Panc1 (cell line): ENCODE data around the gene ARMS2. TPM values are rescaled to one million over a fixed set of nuclear protein-coding genes. Genes with fewer than 3 reads are reported as not detected.

Experiments
- ATAC-seq: fragments of 200-7000 bp; cut with Tn5 transposase; 2 replicates; pipeline ENCODE4 v1.9.1; 2020; ENCODE audit warnings: mild to moderate bottlenecking, moderate library complexity
- BruUV-seq: library from RNA; stranded (reverse); fragments of 400-500 nt; replicated peaks from 2 replicates; lab custom pipeline; 2021; lab: Mats Ljungman, UMichigan
- CTCF ChIA-PET: fragments of 300-600 bp; sonication (Branson Sonifier 250); formaldehyde crosslinking; loops from one replicate; lab custom pipeline; 2022; ENCODE audit warnings: antibody characterized with exemption; lab: Charles Lee
- POLR2A ChIA-PET: fragments of 300-600 bp; sonication (Branson Sonifier 250); formaldehyde crosslinking; loops from one replicate; lab custom pipeline; 2022; ENCODE audit warnings: antibody characterized with exemption; lab: Charles Lee
- DNase-seq: peaks from one replicate; pipeline ENCODE4 v3.0.0-alpha.2; 2010; ENCODE audit warnings: low read depth, low spot score
- H3K27ac ChIP-seq: 2 replicates; pipeline ENCODE4 v1.5.1; 2011; ENCODE audit warnings: mild to moderate bottlenecking, low read length, inconsistent platforms
- H3K27me3 ChIP-seq: fragments of 200-500 bp; sonication (Bioruptor generic); 2 replicates; pipeline ENCODE4 v1.6.0; 2014; ENCODE audit warnings: low read length, inconsistent platforms; ENCODE audit not compliant: control insufficient read depth, insufficient read depth
- H3K36me3 ChIP-seq: fragments of 200-500 bp; sonication (Bioruptor generic); 2 replicates; pipeline ENCODE4 v1.5.1; 2014; ENCODE audit warnings: inconsistent platforms, mild to moderate bottlenecking, low read length, moderate library complexity; ENCODE audit not compliant: control insufficient read depth, insufficient read depth
- H3K4me1 ChIP-seq: 2 replicates; pipeline ENCODE4 v1.5.1; 2011; ENCODE audit warnings: inconsistent platforms, mild to moderate bottlenecking, low read length, moderate library complexity; ENCODE audit not compliant: control insufficient read depth, insufficient read depth
- H3K4me3 ChIP-seq, 2 experiments: 2 replicates each; pipeline ENCODE4 v1.5.1; 2011 to 2012; ENCODE audit warnings: low read depth in 2 of 2, low read length in 2 of 2, mild to moderate bottlenecking in 2 of 2, inconsistent platforms in 1 of 2, moderate library complexity in 1 of 2
- H3K9me3 ChIP-seq: fragments of 200-500 bp; sonication (Bioruptor generic); 2 replicates; pipeline ENCODE4 v1.5.1; 2014; ENCODE audit warnings: low read depth, mild to moderate bottlenecking, inconsistent platforms, low read length, moderate library complexity; ENCODE audit not compliant: control insufficient read depth, insufficient read depth
- in situ Hi-C: cut with HindIII; loops from 2 replicates; pipeline ENCODE4 v1.10.0; 2016; ENCODE audit warnings: low sequenced_read_pairs, low pct_unique_long_range_greater_than_20kb
- intact Hi-C: fragments of 100-400 bp; cut with micrococcal nuclease; formaldehyde crosslinking; loops from one replicate; pipeline ENCODE4 v1.10.0; 2022; ENCODE audit not compliant: unreplicated experiment
- total RNA-seq: library from RNA; stranded (reverse); gene quantifications from one replicate; pipeline ENCODE4 v1.2.1, GENCODE V29; 2021; ENCODE audit not compliant: unreplicated experiment
- TF ChIP-seq, protein P1 (sequence below), 2 experiments: IDR thresholded peaks; 2 replicates each; pipeline ENCODE4 v1.6.1; 2011 to 2012; ENCODE audit warnings: low read depth in 2 of 2, control low read depth in 1 of 2, low read length in 1 of 2, mild to moderate bottlenecking in 1 of 2, moderate library complexity in 1 of 2; ENCODE audit not compliant: insufficient read depth in 1 of 2
- TF ChIP-seq, protein P2 (sequence below): fragments of 450-650 bp; IDR thresholded peaks from 2 replicates; pipeline ENCODE4 v1.5.1; 2017; ENCODE audit warnings: mild to moderate bottlenecking

The ARMS2 gene
- total RNA-seq, 1 experiment from 2014 or later, result not detected

DNA sequence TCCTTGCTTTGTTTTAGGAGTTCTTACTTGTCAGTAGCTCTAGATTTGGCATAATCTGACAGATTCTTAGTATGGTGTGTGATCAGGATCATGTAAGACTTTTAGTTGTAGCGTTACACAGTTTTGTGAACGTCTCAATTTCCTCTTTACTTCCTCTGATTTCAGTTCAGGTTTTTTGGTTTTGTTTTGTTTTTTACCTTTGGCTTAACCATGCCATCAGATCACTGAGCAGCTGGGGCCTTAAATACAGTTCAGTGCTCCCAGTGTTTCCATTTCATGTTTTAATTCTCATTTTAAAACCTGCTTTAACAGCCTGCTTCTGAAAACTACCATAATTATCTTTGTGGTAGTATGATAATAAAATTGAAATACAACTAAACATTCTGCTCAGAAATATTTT, 27.2 kb upstream of the ARMS2 start:
- intact Hi-C loops (no loop called here), in situ Hi-C loops (no loop called here)
- Histone ChIP-seq H3K27me3 (no peaks in the 10 kb centered on the region), H3K4me1 (no peaks in the 10 kb centered on the region), H3K4me3 (no peak overlapping the region), H3K36me3 (peaks cover 51% of the 10 kb centered on the region), H3K9me3 (no peaks in the 10 kb centered on the region), H3K27ac (no peak overlapping the region)
- BruUV-seq, result no TSS peak
- ChIA-PET POLR2A (no interaction called here), CTCF (no interaction called here)
- TF ChIP-seq, protein P1, sequence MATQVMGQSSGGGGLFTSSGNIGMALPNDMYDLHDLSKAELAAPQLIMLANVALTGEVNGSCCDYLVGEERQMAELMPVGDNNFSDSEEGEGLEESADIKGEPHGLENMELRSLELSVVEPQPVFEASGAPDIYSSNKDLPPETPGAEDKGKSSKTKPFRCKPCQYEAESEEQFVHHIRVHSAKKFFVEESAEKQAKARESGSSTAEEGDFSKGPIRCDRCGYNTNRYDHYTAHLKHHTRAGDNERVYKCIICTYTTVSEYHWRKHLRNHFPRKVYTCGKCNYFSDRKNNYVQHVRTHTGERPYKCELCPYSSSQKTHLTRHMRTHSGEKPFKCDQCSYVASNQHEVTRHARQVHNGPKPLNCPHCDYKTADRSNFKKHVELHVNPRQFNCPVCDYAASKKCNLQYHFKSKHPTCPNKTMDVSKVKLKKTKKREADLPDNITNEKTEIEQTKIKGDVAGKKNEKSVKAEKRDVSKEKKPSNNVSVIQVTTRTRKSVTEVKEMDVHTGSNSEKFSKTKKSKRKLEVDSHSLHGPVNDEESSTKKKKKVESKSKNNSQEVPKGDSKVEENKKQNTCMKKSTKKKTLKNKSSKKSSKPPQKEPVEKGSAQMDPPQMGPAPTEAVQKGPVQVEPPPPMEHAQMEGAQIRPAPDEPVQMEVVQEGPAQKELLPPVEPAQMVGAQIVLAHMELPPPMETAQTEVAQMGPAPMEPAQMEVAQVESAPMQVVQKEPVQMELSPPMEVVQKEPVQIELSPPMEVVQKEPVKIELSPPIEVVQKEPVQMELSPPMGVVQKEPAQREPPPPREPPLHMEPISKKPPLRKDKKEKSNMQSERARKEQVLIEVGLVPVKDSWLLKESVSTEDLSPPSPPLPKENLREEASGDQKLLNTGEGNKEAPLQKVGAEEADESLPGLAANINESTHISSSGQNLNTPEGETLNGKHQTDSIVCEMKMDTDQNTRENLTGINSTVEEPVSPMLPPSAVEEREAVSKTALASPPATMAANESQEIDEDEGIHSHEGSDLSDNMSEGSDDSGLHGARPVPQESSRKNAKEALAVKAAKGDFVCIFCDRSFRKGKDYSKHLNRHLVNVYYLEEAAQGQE (IDR thresholded peaks at IDR 0.05; ENCODE audit: insufficient read depth in 1 of 2, low read depth in 2 of 2, low read length in 1 of 2), result no peak
- TF ChIP-seq, protein P2, sequence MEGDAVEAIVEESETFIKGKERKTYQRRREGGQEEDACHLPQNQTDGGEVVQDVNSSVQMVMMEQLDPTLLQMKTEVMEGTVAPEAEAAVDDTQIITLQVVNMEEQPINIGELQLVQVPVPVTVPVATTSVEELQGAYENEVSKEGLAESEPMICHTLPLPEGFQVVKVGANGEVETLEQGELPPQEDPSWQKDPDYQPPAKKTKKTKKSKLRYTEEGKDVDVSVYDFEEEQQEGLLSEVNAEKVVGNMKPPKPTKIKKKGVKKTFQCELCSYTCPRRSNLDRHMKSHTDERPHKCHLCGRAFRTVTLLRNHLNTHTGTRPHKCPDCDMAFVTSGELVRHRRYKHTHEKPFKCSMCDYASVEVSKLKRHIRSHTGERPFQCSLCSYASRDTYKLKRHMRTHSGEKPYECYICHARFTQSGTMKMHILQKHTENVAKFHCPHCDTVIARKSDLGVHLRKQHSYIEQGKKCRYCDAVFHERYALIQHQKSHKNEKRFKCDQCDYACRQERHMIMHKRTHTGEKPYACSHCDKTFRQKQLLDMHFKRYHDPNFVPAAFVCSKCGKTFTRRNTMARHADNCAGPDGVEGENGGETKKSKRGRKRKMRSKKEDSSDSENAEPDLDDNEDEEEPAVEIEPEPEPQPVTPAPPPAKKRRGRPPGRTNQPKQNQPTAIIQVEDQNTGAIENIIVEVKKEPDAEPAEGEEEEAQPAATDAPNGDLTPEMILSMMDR, result no peak
- ATAC-seq (no peak), DNase-seq (no peak)

DNA sequence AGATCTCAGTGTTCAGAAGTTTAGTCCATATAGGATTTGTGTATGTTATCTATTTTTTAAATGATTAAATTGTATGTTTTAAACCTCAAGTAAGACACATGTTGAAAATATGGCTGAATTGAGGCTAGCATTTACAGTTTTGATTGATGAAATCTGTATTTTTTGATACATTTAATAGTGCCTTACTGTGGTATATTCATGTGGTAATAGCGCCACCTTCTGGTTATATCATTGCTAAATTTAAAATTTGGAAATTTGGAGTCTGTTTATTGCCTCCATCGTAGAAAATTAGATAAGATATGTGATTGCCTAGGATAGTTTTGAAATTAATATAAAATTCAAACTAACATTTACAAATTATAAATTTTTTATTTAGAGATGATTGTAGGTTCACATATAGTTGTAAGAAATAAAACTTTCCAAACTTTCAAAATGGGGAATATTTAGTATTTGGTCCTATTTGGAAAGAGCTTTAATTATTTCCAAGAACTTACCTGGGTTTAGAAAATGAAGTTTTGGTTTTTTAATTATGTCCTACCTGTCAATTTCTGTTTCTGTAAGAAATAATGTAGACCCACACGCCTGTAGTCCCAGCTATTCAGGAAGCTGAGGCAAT, 19.1 kb upstream of the ARMS2 start:
- Histone ChIP-seq H3K4me3 (no peak overlapping the region), H3K4me1 (no peaks in the 10 kb centered on the region), H3K27me3 (no peaks in the 10 kb centered on the region), H3K36me3 (peaks cover 13% of the 10 kb centered on the region), H3K27ac (no peak overlapping the region), H3K9me3 (no peaks in the 10 kb centered on the region)
- no TSS peak for BruUV-seq
- in situ Hi-C loops (no loop called here), intact Hi-C loops (loop anchor here (1.0 kb wide), 1 partner anchor 136 kb away; no protein-coding TSS in a partner anchor)
- peak; percentile 78 for ATAC-seq
- TF ChIP-seq, protein P1 (IDR thresholded peaks at IDR 0.05; ENCODE audit: insufficient read depth in 1 of 2, low read depth in 2 of 2, low read length in 1 of 2), result no peak
- TF ChIP-seq, protein P2, result peak; percentile 66; the same call in 1 of the 2 replicates
- ChIA-PET CTCF (interaction anchor here (0.5 to 3.9 kb wide), 7 partner anchors 10 to 203 kb away, joined by 3 to 28 read pairs (median 3); no protein-coding TSS in a partner anchor), POLR2A (no interaction called here)
- peak; percentile 18 for DNase-seq
